ENCODE data around the gene NR0B1.

Gene NR0B1

GRCh38 chrX:30262763-30263162, 46.4 kb downstream of the NR0B1 start:
- DNase-seq = no peak

GRCh38 chrX:30261012-30261411, 48.2 kb downstream of the NR0B1 start:
- no peak for DNase-seq

- DNase-seq = no peak
Measured at GRCh38 chrX:30259927-30260326, 49.3 kb downstream of the NR0B1 start.
